ENCODE data around the gene SUOX.

- TF ChIP-seq POLR2A (IDR thresholded peaks at IDR 0.05; ENCODE audit: low read length), result no peak
- TF ChIP-seq GATA1 (IDR thresholded peaks at IDR 0.05; ENCODE audit: low read depth, low read length), result no peak
Observed at GRCh38 chr12:56011509-56012090, 14.5 kb downstream of the SUOX start.

All from erythroblast (primary cell).